ENCODE data around the gene TMPRSS4. TPM values are rescaled to one million over a fixed set of nuclear protein-coding genes. Genes with fewer than 3 reads are reported as not detected.

TMPRSS4 gene
- total and polyA plus RNA-seq, 2 donors (not counting 1 experiment from before 2014, with no cell fraction given) = not detected

GRCh38 chr11:118099838-118100556 lies 23.1 kb downstream of the TMPRSS4 start:
- no peak overlapping the region for H3K27ac Mint-ChIP-seq
- Histone ChIP-seq H2AFZ (ENCODE audit: insufficient read depth, low read depth, low read length, poor library complexity, severe bottlenecking) (no peak overlapping the region), H3K79me2 (ENCODE audit: control insufficient read depth, insufficient read depth, low read length) (no peaks in the 10 kb centered on the region), H3K9me3 (ENCODE audit: control extremely low read depth in 1 of 3, control insufficient read depth in 2 of 3, insufficient read depth in 1 of 3, low read length in 2 of 3) (no peaks in the 10 kb centered on the region), H3K36me3 (replicated peaks in 1 of 2; ENCODE audit: control extremely low read depth in 1 of 2, control insufficient read depth in 1 of 2, extremely low read depth in 1 of 2, insufficient read depth in 2 of 2, low read length in 1 of 2) (no peaks in the 10 kb centered on the region), H3K9ac (ENCODE audit: low read length) (no peak overlapping the region), H4K20me1 (ENCODE audit: control insufficient read depth, insufficient read depth, low read length, poor library complexity, severe bottlenecking) (no peaks in the 10 kb centered on the region), H3K4me3 (ENCODE audit: control extremely low read depth in 1 of 5, extremely low read depth in 1 of 5, insufficient read depth in 1 of 5, low read depth in 2 of 5, low read length in 4 of 5) (no peak overlapping the region), H3K27ac (ENCODE audit: low read length in 2 of 2) (no peak overlapping the region), H3K27me3 (replicated peaks in 1 of 4; ENCODE audit: control extremely low read depth in 1 of 4, control insufficient read depth in 3 of 4, insufficient read depth in 4 of 4, low read length in 3 of 4) (peaks cover 0 to 2% (median under 1%) of the 10 kb centered on the region in 4 experiments), H3K4me1 (ENCODE audit: control insufficient read depth in 2 of 2, insufficient read depth in 2 of 2, low read length in 2 of 2) (no peaks in the 10 kb centered on the region), H3K4me2 (replicated peaks; ENCODE audit: low read depth, low read length, poor library complexity, severe bottlenecking) (no peak overlapping the region)
- CTCF ChIA-PET = interaction anchor here (1.4 kb wide), 1 partner anchor 9 kb away, joined by 3 read pairs; no protein-coding TSS in a partner anchor
- POLR2A ChIA-PET = no interaction called here
- no peaks in the 10 kb centered on the region for H3K4me1 Mint-ChIP-seq
- 78% methylated on average over 7 of the region's 10 CpGs for WGBS (ENCODE audit: insufficient coverage)
- ATAC-seq (ENCODE audit: low read depth) (no peak), DNase-seq (no peak)
- H3K27me3 Mint-ChIP-seq = peaks cover 36% of the 10 kb centered on the region
- TF ChIP-seq EZH2 (IDR thresholded peaks at IDR 0.05; ENCODE audit: borderline replicate concordance, insufficient read depth, low read depth, low read length, poor library complexity, severe bottlenecking) (no peak), CTCF (IDR thresholded peaks at IDR 0.05) (no peak)
- H3K9me3 Mint-ChIP-seq (ENCODE audit: insufficient read depth) = no peaks in the 10 kb centered on the region
- H3K4me3 Mint-ChIP-seq = no peak overlapping the region
- intact Hi-C loops (cut with micrococcal nuclease) = no loop called here

- CTCF ChIA-PET = interaction anchor here (1.4 kb wide), 1 partner anchor 10 kb away, joined by 3 read pairs; no protein-coding TSS in a partner anchor
- WGBS (ENCODE audit: insufficient coverage) = 80% methylated on average over 2 of the region's 3 CpGs
- Histone ChIP-seq H3K9ac (ENCODE audit: low read length) (no peak overlapping the region), H3K36me3 (replicated peaks in 1 of 2; ENCODE audit: control extremely low read depth in 1 of 2, control insufficient read depth in 1 of 2, extremely low read depth in 1 of 2, insufficient read depth in 2 of 2, low read length in 1 of 2) (no peaks in the 10 kb centered on the region), H4K20me1 (ENCODE audit: control insufficient read depth, insufficient read depth, low read length, poor library complexity, severe bottlenecking) (no peaks in the 10 kb centered on the region), H3K9me3 (ENCODE audit: control extremely low read depth in 1 of 3, control insufficient read depth in 2 of 3, insufficient read depth in 1 of 3, low read length in 2 of 3) (no peaks in the 10 kb centered on the region), H3K27ac (ENCODE audit: low read length in 2 of 2) (no peak overlapping the region), H3K4me3 (ENCODE audit: control extremely low read depth in 1 of 5, extremely low read depth in 1 of 5, insufficient read depth in 1 of 5, low read depth in 2 of 5, low read length in 4 of 5) (no peak overlapping the region), H3K27me3 (replicated peaks in 1 of 4; ENCODE audit: control extremely low read depth in 1 of 4, control insufficient read depth in 3 of 4, insufficient read depth in 4 of 4, low read length in 3 of 4) (peaks cover 0 to 2% (median under 1%) of the 10 kb centered on the region in 4 experiments), H3K4me1 (ENCODE audit: control insufficient read depth in 2 of 2, insufficient read depth in 2 of 2, low read length in 2 of 2) (no peaks in the 10 kb centered on the region), H3K79me2 (ENCODE audit: control insufficient read depth, insufficient read depth, low read length) (no peaks in the 10 kb centered on the region), H2AFZ (ENCODE audit: insufficient read depth, low read depth, low read length, poor library complexity, severe bottlenecking) (no peak overlapping the region), H3K4me2 (replicated peaks; ENCODE audit: low read depth, low read length, poor library complexity, severe bottlenecking) (no peak overlapping the region)
- POLR2A ChIA-PET = no interaction called here
- DNase-seq (no peak), ATAC-seq (ENCODE audit: low read depth) (no peak)
- intact Hi-C loops (cut with micrococcal nuclease) = no loop called here
- Mint-ChIP-seq H3K27ac (no peak overlapping the region), H3K27me3 (peaks cover 36% of the 10 kb centered on the region), H3K4me1 (no peaks in the 10 kb centered on the region), H3K4me3 (no peak overlapping the region), H3K9me3 (ENCODE audit: insufficient read depth) (no peaks in the 10 kb centered on the region)
- TF ChIP-seq CTCF (IDR thresholded peaks at IDR 0.05) (no peak), EZH2 (IDR thresholded peaks at IDR 0.05; ENCODE audit: borderline replicate concordance, insufficient read depth, low read depth, low read length, poor library complexity, severe bottlenecking) (no peak)
Observed at GRCh38 chr11:118100691-118101232, 23.9 kb downstream of the TMPRSS4 start.

Measured in B cell (primary cell).